H9 (cell line): ENCODE results near the gene MISP. TPM values are rescaled to one million over a fixed set of nuclear protein-coding genes. Genes with fewer than 3 reads are reported as not detected.

Source experiments
- DNase-seq: peaks from one replicate; pipeline ENCODE4 v3.0.0-alpha.2; 2017
- H2AFZ ChIP-seq: one replicate; pipeline ENCODE4 v1.6.1; 2013; ENCODE audit warnings: mild to moderate bottlenecking, low read length, control low read depth, moderate library complexity
- H2AK5ac ChIP-seq: 2 replicates; pipeline ENCODE4 v1.6.1; 2013; ENCODE audit warnings: low read length, control low read depth, mixed read lengths; ENCODE audit not compliant: insufficient read length
- H2BK120ac ChIP-seq: one replicate; pipeline ENCODE4 v1.6.1; 2013; ENCODE audit warnings: low read depth, mild to moderate bottlenecking, low read length, control low read depth, inconsistent platforms; ENCODE audit not compliant: poor library complexity, severe bottlenecking
- H2BK12ac ChIP-seq: 2 replicates; pipeline ENCODE4 v1.6.1; 2013; ENCODE audit warnings: low read length, control low read depth, mixed read lengths, low read depth; ENCODE audit not compliant: insufficient read length
- H2BK15ac ChIP-seq: 2 replicates; pipeline ENCODE4 v1.6.1; 2013; ENCODE audit warnings: low read depth, low read length, control low read depth
- H2BK20ac ChIP-seq: one replicate; pipeline ENCODE4 v1.6.1; 2013; ENCODE audit warnings: low read depth, mild to moderate bottlenecking, low read length, control low read depth, inconsistent platforms; ENCODE audit not compliant: poor library complexity, severe bottlenecking
- H2BK5ac ChIP-seq: 2 replicates; pipeline ENCODE4 v1.6.1; 2013; ENCODE audit warnings: low read length, control low read depth, mixed read lengths; ENCODE audit not compliant: insufficient read length
- H3K14ac ChIP-seq: 2 replicates; pipeline ENCODE4 v1.6.1; 2013; ENCODE audit warnings: low read length, control low read depth; ENCODE audit not compliant: insufficient read depth
- H3K18ac ChIP-seq: 2 replicates; pipeline ENCODE4 v1.6.1; 2013; ENCODE audit warnings: low read depth, mild to moderate bottlenecking, mixed read lengths, low read length, control low read depth; ENCODE audit not compliant: insufficient read length
- H3K23ac ChIP-seq: 2 replicates; pipeline ENCODE4 v1.6.1; 2013; ENCODE audit warnings: low read length, control low read depth, mixed read lengths, low read depth; ENCODE audit not compliant: insufficient read length
- H3K23me2 ChIP-seq: 2 replicates; pipeline ENCODE4 v1.6.1; 2013; ENCODE audit warnings: low read depth, mild to moderate bottlenecking, mixed read lengths, low read length, control low read depth; ENCODE audit not compliant: insufficient read length, poor library complexity, severe bottlenecking
- H3K27ac ChIP-seq: 2 replicates; pipeline ENCODE4 v1.5.1; 2013; ENCODE audit warnings: low read length, control low read depth, mixed read lengths, low read depth; ENCODE audit not compliant: insufficient read length
- H3K27me3 ChIP-seq: 2 replicates; pipeline ENCODE4 v1.6.1; 2013; ENCODE audit warnings: low read length, control low read depth, inconsistent platforms; ENCODE audit not compliant: insufficient read depth
- H3K4ac ChIP-seq: 2 replicates; pipeline ENCODE4 v1.6.1; 2013; ENCODE audit warnings: low read depth, mild to moderate bottlenecking, control low read depth, inconsistent platforms, low read length, moderate library complexity
- H3K4me1 ChIP-seq: 2 replicates; pipeline ENCODE4 v1.6.1; 2013; ENCODE audit warnings: low read length, control low read depth, inconsistent platforms; ENCODE audit not compliant: insufficient read depth
- H3K4me2 ChIP-seq: 2 replicates; pipeline ENCODE4 v1.6.1; 2013; ENCODE audit warnings: low read length, control low read depth, mixed read lengths; ENCODE audit not compliant: insufficient read length, insufficient read depth
- H3K56ac ChIP-seq: 2 replicates; pipeline ENCODE4 v1.6.1; 2013; ENCODE audit warnings: low read depth, mild to moderate bottlenecking, mixed read lengths, low read length, control low read depth; ENCODE audit not compliant: insufficient read length
- H3K79me1 ChIP-seq: 2 replicates; pipeline ENCODE4 v1.6.1; 2013; ENCODE audit warnings: low read depth, mild to moderate bottlenecking, moderate library complexity, low read length, control low read depth, inconsistent platforms; ENCODE audit not compliant: insufficient read depth, poor library complexity, severe bottlenecking
- H3K79me2 ChIP-seq: 2 replicates; pipeline ENCODE4 v1.6.1; 2013; ENCODE audit warnings: low read length, control low read depth, inconsistent platforms; ENCODE audit not compliant: insufficient read depth
- H3K9ac ChIP-seq: 2 replicates; pipeline ENCODE4 v1.6.1; 2013; ENCODE audit warnings: low read length, control low read depth, mixed read lengths; ENCODE audit not compliant: insufficient read length; ENCODE audit errors: extremely low read depth
- H3K9me3 ChIP-seq: one replicate; pipeline ENCODE4 v1.6.1; 2013; ENCODE audit warnings: low read depth, low read length, inconsistent platforms; ENCODE audit not compliant: control insufficient read depth
- H3T11ph ChIP-seq: one replicate; pipeline ENCODE4 v1.6.1; 2013; ENCODE audit warnings: mild to moderate bottlenecking, low read length, control low read depth, inconsistent platforms
- H4K20me1 ChIP-seq: one replicate; pipeline ENCODE4 v1.6.1; 2013; ENCODE audit not compliant: control insufficient read depth, insufficient read length, insufficient read depth
- H4K5ac ChIP-seq: 2 replicates; pipeline ENCODE4 v1.6.1; 2013; ENCODE audit warnings: low read depth, mild to moderate bottlenecking, mixed read lengths, low read length, control low read depth; ENCODE audit not compliant: insufficient read length
- H4K8ac ChIP-seq: replicated peaks from 2 replicates; pipeline ENCODE4 v1.6.1; 2013; ENCODE audit warnings: low read length, control low read depth, mixed read lengths, low read depth; ENCODE audit not compliant: insufficient read length
- H4K91ac ChIP-seq: 2 replicates; pipeline ENCODE4 v1.6.1; 2013; ENCODE audit warnings: low read depth, mild to moderate bottlenecking, moderate library complexity, mixed read lengths, low read length, control low read depth; ENCODE audit not compliant: insufficient read length
- H3K27ac Mint-ChIP-seq, 3 experiments: 2 replicates in 2 of 3; 3 replicates in 1 of 3; pipeline ENCODE4 v1.8.0; 2020 to 2021; ENCODE audit warnings: mixed read lengths in 3 of 3, mild to moderate bottlenecking in 1 of 3, moderate library complexity in 1 of 3
- H3K27me3 Mint-ChIP-seq: 2 replicates; pipeline ENCODE4 v1.8.0; 2021; ENCODE audit warnings: low read depth, mild to moderate bottlenecking, moderate library complexity, mixed read lengths
- H3K36me3 Mint-ChIP-seq, 3 experiments: 2 replicates in 2 of 3; 3 replicates in 1 of 3; pipeline ENCODE4 v1.8.0; 2020 to 2021; ENCODE audit warnings: low read depth in 3 of 3, mixed read lengths in 3 of 3; ENCODE audit not compliant: insufficient read depth in 1 of 3
- H3K4me1 Mint-ChIP-seq, 2 experiments: 2 replicates each; pipeline ENCODE4 v1.8.0; 2020; ENCODE audit warnings: mixed read lengths in 2 of 2
- H3K4me3 Mint-ChIP-seq, 2 experiments: 2 replicates in 1 of 2; 3 replicates in 1 of 2; pipeline ENCODE4 v1.8.0; 2020 to 2021; ENCODE audit warnings: mild to moderate bottlenecking in 2 of 2, mixed read lengths in 2 of 2, moderate library complexity in 1 of 2
- H3K9me3 Mint-ChIP-seq, 2 experiments: 2 replicates in 1 of 2; 3 replicates in 1 of 2; pipeline ENCODE4 v1.8.0; 2020; ENCODE audit warnings: mild to moderate bottlenecking in 2 of 2, mixed read lengths in 2 of 2, moderate library complexity in 1 of 2
- WGBS: extraction: QIAGEN DNeasy Blood & Tissue Kit; methylation state at CpG from one replicate; pipeline ENCODE4 v1.1.7; 2013; ENCODE audit warnings: missing lambda C conversion rate, low lambda C conversion rate, mixed read lengths; ENCODE audit not compliant: insufficient read length; ENCODE audit errors: extremely low coverage; 5-methylcytosine and 5-hydroxymethylcytosine counted together
- total RNA-seq: library from RNA; stranded (reverse); gene quantifications from 2 replicates; pipeline ENCODE4 v1.2.1, GENCODE V29; 2021
- TF ChIP-seq, protein P1 (sequence below): fragments of 200-600 bp; sonication (generic); conservative IDR thresholded peaks from 3 replicates; pipeline ENCODE4 v1.8.0; 2021; ENCODE audit warnings: antibody characterized with exemption, mild to moderate bottlenecking

The MISP gene
- total RNA-seq, 1 experiment from 2014 or later = 0.44 TPM

DNA sequence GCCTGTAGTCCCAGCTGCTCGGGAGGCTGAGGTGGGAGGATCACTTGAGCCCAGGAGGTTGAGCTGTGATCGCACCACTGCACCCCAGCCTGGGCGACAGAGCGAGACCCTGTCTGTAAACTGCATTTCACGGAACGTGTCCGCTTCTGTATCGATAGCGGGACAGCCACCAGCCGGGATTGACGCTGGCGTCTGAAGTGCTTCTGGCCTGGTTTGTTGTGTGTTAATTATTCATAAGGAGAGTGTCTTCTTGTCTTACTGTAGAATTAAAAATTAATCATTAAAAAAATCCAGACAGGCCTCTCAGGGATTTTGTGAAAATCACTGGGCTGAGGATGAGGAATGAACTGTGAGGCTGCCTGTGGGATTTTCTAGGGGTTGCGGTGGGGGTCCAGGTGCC lies 16.2 kb upstream of the MISP start:
- no peaks in the 10 kb centered on the region for H3K27me3 ChIP-seq
- no peak overlapping the region for H2BK12ac ChIP-seq
- H3K4me2 ChIP-seq = no peak overlapping the region
- no peak overlapping the region for H4K91ac ChIP-seq
- H4K5ac ChIP-seq = no peak overlapping the region
- no peak overlapping the region for H3K56ac ChIP-seq
- H3K79me2 ChIP-seq = no peaks in the 10 kb centered on the region
- H3T11ph ChIP-seq = no peak overlapping the region
- H2BK120ac ChIP-seq = no peak overlapping the region
- no peaks in the 10 kb centered on the region for H3K4me1 ChIP-seq
- no peak overlapping the region for H3K4ac ChIP-seq
- Mint-ChIP-seq H3K9me3 (no peaks in the 10 kb centered on the region), H3K27me3 (peaks cover 2% of the 10 kb centered on the region; the same call in 1 of the 2 replicates), H3K4me1 (peaks cover 0 to 4% of the 10 kb centered on the region in 2 experiments; a peak in 2 of 4 replicates), H3K36me3 (peaks cover 0 to 4% (median 0%) of the 10 kb centered on the region in 3 experiments; a peak in 3 of 7 replicates), H3K4me3 (no peak overlapping the region), H3K27ac (no peak overlapping the region)
- no peak overlapping the region for H2AFZ ChIP-seq
- no peak overlapping the region for H3K14ac ChIP-seq
- no peak overlapping the region for H3K9ac ChIP-seq
- H2AK5ac ChIP-seq = no peak overlapping the region
- H2BK15ac ChIP-seq = no peak overlapping the region
- no peaks in the 10 kb centered on the region for H4K20me1 ChIP-seq
- H3K9me3 ChIP-seq = no peaks in the 10 kb centered on the region
- no peak overlapping the region for H3K27ac ChIP-seq
- WGBS = no CpG with 5 or more reads among the region's 13 CpGs
- no peak for DNase-seq
- H3K18ac ChIP-seq = no peak overlapping the region
- no peak overlapping the region for H4K8ac ChIP-seq
- no peaks in the 10 kb centered on the region for H3K79me1 ChIP-seq
- TF ChIP-seq, protein P1, sequence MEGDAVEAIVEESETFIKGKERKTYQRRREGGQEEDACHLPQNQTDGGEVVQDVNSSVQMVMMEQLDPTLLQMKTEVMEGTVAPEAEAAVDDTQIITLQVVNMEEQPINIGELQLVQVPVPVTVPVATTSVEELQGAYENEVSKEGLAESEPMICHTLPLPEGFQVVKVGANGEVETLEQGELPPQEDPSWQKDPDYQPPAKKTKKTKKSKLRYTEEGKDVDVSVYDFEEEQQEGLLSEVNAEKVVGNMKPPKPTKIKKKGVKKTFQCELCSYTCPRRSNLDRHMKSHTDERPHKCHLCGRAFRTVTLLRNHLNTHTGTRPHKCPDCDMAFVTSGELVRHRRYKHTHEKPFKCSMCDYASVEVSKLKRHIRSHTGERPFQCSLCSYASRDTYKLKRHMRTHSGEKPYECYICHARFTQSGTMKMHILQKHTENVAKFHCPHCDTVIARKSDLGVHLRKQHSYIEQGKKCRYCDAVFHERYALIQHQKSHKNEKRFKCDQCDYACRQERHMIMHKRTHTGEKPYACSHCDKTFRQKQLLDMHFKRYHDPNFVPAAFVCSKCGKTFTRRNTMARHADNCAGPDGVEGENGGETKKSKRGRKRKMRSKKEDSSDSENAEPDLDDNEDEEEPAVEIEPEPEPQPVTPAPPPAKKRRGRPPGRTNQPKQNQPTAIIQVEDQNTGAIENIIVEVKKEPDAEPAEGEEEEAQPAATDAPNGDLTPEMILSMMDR = no peak
- H2BK5ac ChIP-seq = no peak overlapping the region
- no peak overlapping the region for H3K23ac ChIP-seq
- H2BK20ac ChIP-seq = no peak overlapping the region
- H3K23me2 ChIP-seq = no peaks in the 10 kb centered on the region
